AG10803 (cell line): ENCODE measurements around the gene B4GALT2.
A peak's percentile ranks its signal among the peaks of the same experiment; 100 is the strongest.

ENCODE experiments used
- DNase-seq: peaks from one replicate; pipeline ENCODE4 v3.0.0; 2010; ENCODE audit warnings: low read depth
- H3K4me3 ChIP-seq: 2 replicates; pipeline ENCODE4 v1.5.1; 2011; ENCODE audit warnings: mild to moderate bottlenecking, low read length, control low read depth
- TF ChIP-seq, protein P1 (sequence below): conservative IDR thresholded peaks from 2 replicates; pipeline ENCODE4 v1.5.1; 2011; ENCODE audit warnings: mild to moderate bottlenecking, low read length, control low read depth, inconsistent platforms

B4GALT2 gene

DNA sequence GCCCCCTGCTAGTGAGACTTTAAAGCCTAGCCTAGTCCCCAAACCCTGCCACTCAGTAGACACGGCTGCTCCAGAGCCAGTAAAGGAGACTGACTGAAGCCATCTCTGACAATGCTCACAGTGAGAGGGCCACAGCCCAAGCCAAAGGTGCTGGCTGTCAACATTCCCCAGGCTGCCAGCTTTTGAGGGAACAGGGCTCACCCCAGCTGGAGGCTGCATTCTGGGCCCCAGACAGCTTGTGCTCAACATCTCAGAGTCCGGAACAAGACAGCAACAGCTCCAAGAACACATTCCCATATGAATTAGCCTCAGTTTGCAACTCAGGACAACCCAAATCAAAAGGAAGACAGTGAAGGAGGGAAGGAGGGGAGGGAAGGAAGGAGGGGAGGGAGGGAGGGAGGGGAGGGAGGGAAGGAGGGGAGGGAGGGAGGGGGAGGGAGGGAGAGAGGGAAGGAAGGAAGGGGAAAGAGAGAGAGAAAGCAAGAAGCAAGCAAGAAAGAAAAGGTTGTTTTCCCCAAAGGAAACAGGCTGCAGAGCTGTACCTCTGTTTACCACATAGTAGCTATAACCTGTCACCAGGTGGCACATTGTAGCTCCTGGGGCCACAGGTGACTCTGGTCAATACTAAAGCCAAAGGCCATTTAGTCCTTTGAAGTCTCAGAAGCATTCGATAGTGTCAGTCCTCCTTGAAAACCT, 40.0 kb upstream of the B4GALT2 start:
- TF ChIP-seq, protein P1, sequence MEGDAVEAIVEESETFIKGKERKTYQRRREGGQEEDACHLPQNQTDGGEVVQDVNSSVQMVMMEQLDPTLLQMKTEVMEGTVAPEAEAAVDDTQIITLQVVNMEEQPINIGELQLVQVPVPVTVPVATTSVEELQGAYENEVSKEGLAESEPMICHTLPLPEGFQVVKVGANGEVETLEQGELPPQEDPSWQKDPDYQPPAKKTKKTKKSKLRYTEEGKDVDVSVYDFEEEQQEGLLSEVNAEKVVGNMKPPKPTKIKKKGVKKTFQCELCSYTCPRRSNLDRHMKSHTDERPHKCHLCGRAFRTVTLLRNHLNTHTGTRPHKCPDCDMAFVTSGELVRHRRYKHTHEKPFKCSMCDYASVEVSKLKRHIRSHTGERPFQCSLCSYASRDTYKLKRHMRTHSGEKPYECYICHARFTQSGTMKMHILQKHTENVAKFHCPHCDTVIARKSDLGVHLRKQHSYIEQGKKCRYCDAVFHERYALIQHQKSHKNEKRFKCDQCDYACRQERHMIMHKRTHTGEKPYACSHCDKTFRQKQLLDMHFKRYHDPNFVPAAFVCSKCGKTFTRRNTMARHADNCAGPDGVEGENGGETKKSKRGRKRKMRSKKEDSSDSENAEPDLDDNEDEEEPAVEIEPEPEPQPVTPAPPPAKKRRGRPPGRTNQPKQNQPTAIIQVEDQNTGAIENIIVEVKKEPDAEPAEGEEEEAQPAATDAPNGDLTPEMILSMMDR, result no peak
- H3K4me3 ChIP-seq, result no peak overlapping the region
- no peak for DNase-seq

DNA sequence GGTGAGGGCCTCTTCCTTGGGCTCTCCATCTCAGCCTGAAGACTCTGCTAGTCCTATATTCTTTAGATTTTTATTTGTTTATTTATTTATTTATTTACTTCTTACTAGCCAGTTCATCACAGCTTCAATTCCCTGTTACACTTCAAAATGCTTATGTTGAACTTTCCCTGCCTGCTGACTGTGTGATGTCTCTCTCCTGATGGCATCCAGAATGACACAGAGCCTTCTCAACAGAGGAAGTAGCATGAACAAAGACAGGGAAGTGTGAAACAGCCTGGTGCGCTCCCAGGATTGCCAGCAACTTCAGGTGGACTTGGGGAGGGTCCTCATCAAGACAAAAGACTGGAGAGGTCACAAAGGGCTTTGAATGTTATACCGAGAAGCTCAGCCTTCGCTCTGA, 36.6 kb upstream of the B4GALT2 start:
- H3K4me3 ChIP-seq, result no peak overlapping the region
- TF ChIP-seq, protein P1, result no peak
- DNase-seq, result no peak

DNA sequence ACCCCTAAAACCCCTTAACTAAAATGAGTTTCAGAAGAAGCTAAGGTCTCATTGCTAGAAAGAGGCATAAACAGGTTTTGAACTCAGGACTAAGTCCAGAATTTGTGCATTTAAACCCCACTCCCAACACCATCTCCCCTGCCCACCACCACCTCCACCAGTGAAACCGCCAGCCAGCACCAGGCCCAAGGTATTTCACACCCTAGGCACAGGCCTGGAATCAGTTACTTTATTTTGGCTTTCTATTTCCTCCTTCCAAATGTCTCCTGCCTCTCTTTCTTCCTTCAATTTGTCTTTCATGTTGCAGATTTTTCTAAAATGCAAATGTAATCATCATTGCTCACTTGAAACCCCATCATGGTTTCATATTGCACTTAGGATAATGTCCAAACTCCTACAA, 34.1 kb upstream of the B4GALT2 start:
- H3K4me3 ChIP-seq, result no peak overlapping the region
- TF ChIP-seq, protein P1, result no peak
- no peak for DNase-seq

DNA sequence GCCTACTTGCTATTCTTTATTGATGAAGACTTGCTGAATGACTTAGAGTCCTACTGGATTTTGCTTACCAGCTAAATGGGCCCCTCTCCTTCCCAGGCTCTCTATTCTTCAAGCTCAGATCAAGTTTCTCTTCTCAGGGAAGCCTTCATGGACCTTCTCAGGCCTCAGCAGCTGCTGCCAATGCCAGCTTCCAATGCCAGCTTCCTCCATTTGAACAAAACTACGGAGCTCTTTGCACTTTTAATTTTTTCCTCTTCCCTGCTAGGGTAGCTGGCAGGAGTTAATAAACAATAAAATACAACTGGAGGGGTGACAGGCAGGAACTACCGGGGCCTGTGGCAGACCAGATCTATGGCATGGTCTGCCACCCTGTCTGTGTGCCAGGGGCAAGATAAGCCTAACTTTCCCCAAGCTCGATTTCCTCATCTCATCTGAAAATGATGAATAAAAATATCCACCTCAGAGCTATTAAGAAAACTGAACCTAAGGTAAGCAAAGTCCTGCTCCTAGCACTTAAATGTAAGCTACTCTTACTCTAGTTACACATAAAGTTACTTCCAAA, 33.3 kb upstream of the B4GALT2 start:
- H3K4me3 ChIP-seq, result peak overlapping the region; percentile 98
- no peak for DNase-seq
- TF ChIP-seq, protein P1, result no peak

DNA sequence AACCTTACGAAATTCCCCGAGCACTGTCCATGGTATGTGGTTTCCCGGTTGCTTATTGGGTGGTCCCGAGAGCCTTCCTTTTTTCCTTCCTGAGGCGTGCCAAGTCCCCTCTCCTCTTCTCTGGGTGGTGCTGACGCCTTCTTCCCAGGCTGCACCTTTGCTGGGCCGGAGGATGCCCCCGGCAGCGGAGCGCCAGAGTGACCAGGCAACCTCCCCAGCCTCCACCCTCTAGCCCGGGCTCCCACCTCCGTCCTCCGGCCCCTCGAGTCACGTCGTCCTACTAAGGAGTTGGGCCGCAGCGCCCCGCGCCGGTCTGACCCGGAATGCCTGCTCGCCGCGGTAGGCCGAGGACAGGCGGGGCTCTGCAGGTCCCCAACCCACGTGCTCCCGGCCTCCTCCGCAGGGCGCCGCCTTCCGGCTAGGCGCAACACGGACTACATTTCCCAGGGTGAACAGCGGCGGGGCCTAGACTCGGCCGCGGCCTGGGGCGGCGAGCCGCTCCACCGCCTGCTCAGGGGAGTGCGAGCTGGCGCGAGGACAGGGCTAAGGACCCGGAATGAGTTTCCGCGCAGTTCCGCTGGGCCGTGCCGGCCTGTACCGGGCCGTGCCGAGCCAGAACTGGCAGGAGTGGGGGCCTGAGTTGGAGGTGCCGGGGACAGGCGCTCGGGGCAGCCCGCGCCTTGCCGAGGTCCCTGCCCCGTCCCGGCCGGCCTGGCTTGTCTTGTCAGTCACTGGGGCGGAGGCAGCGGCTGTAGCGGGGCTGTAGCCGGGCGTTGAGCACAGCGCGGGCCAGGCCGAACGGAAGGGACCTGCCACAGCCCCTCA, 32.6 kb upstream of the B4GALT2 start, which contains the start of gene IPO13:
Gene IPO13 (plus strand): TSS at position 715 of the 825 bp plus-strand sequence. CDS start 651 bp downstream, outside the sequence.
- peak; percentile 92 for DNase-seq
- TF ChIP-seq, protein P1, result peak; percentile 50
- H3K4me3 ChIP-seq, result peak within 1 kb of the TSS; percentile 98

DNA sequence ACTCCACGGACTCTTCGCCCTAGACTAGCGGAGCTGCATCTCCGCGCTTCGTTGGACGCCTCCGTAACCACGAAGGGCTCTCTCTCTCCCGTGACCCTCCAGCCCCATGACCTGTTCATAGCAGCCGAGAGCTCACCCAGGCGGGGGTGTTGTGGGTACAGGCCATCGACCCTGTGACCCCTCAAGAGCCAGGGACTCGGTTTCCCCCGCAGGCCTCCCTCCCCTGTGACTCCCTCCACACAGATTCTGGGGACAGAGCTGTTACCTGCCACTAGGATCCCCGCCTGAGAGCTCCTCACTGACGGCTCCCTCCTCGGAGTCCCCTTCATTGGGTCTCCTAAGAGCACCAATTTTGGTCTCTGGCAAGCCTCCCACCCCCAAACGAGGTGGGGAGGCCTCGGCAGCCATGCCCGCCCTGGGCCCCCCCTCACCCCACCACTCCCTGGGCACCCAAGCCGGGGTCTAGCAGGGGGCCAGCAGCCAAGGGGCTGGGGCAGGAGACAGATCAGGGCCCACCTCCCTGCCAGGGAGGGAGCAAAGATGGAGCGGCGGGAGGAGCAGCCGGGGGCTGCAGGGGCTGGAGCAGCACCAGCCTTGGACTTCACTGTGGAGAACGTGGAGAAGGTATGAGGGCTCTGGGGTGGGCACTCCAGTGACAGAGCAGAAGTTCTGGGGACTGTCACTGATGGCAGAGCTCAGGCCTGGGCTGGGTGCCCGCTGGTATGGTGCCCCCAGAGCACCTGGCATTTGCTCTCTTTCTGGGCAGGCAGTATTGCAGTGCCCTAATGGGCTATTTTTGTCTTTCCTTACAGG, 31.7 kb upstream of the B4GALT2 start:
- TF ChIP-seq, protein P1, result no peak
- DNase-seq, result no peak
- H3K4me3 ChIP-seq, result peak overlapping the region; percentile 98
